ENCODE results near the gene PHLPP2.
"Not testable (repeated sequence)": the region's sequence is repeated elsewhere in the genome, so short reads cannot be mapped to it uniquely, and the experiment has no call there.

PHLPP2 gene

GRCh38 chr16:71722801-71723536 lies 1.5 kb downstream of the PHLPP2 start:
- DNase-seq = no peak

- no peak for DNase-seq
Observed at GRCh38 chr16:71721066-71721740, 3.3 kb downstream of the PHLPP2 start.

GRCh38 chr16:71712501-71712900 lies 12.0 kb downstream of the PHLPP2 start:
- DNase-seq = no peak

GRCh38 chr16:71711789-71712188 lies 12.7 kb downstream of the PHLPP2 start:
- no peak for DNase-seq

- DNase-seq = no peak
Observed at GRCh38 chr16:71709229-71709781, 15.2 kb downstream of the PHLPP2 start.

- no peak for DNase-seq
Observed at GRCh38 chr16:71708696-71709095, 15.8 kb downstream of the PHLPP2 start.

GRCh38 chr16:71707199-71707598 lies 17.3 kb downstream of the PHLPP2 start:
- DNase-seq = no peak

- DNase-seq = no peak
Observed at GRCh38 chr16:71706046-71706445, 18.5 kb downstream of the PHLPP2 start.

- DNase-seq = no peak
Observed at GRCh38 chr16:71703333-71703732, 21.2 kb downstream of the PHLPP2 start.

- no peak for DNase-seq
Observed at GRCh38 chr16:71700831-71701230, 23.7 kb downstream of the PHLPP2 start.

GRCh38 chr16:71698491-71698890 lies 26.0 kb downstream of the PHLPP2 start:
- DNase-seq = no peak

- no peak for DNase-seq
Observed at GRCh38 chr16:71693164-71693563, 31.3 kb downstream of the PHLPP2 start.

- DNase-seq = no peak
Observed at GRCh38 chr16:71689901-71690300, 34.6 kb downstream of the PHLPP2 start.

- no peak for DNase-seq
Observed at GRCh38 chr16:71687861-71688260, 36.6 kb downstream of the PHLPP2 start.

GRCh38 chr16:71684280-71684679 lies 40.2 kb downstream of the PHLPP2 start:
- not testable (repeated sequence) for DNase-seq

GRCh38 chr16:71681360-71681759 lies 43.1 kb downstream of the PHLPP2 start:
- no peak for DNase-seq

GRCh38 chr16:71676236-71676635 lies 48.3 kb downstream of the PHLPP2 start:
- no peak for DNase-seq

- no peak for DNase-seq
Observed at GRCh38 chr16:71675380-71675779, 49.1 kb downstream of the PHLPP2 start.

- DNase-seq = no peak
Observed at GRCh38 chr16:71674229-71674628, 50.3 kb downstream of the PHLPP2 start.

- DNase-seq = no peak
Observed at GRCh38 chr16:71673582-71673973, 50.9 kb downstream of the PHLPP2 start.

- no peak for DNase-seq
Observed at GRCh38 chr16:71672803-71673581, 51.5 kb downstream of the PHLPP2 start.

- no peak for DNase-seq
Observed at GRCh38 chr16:71672125-71672524, 52.4 kb downstream of the PHLPP2 start.

- DNase-seq = no peak
Observed at GRCh38 chr16:71671165-71671564, 53.3 kb downstream of the PHLPP2 start.

- DNase-seq = no peak
Observed at GRCh38 chr16:71670537-71670936, 54.0 kb downstream of the PHLPP2 start.
